OCI-LY3 (cell line): ENCODE measurements around the gene N4BP3.

Experiments used
- H2AFZ ChIP-seq: fragments of 200-600, 300-600 bp; shearing (Covaris generic); 2 replicates; pipeline ENCODE4 v1.6.0; 2014; ENCODE audit warnings: antibody characterized with exemption, low read depth, low read length
- H3K27ac ChIP-seq: fragments of 200-600, 300-600 bp; sonication (generic); 2 replicates; pipeline ENCODE4 v1.5.1; 2014; ENCODE audit warnings: mild to moderate bottlenecking, low read length, moderate library complexity, mixed read lengths
- H3K27me3 ChIP-seq: fragments of 200-600, 300-600 bp; sonication (generic); 2 replicates; pipeline ENCODE4 v1.6.1; 2014; ENCODE audit warnings: low read depth, low read length, mixed read lengths
- H3K36me3 ChIP-seq: fragments of 200-600, 300-600 bp; sonication (generic); replicated peaks from 2 replicates; pipeline ENCODE3; 2014; ENCODE audit warnings: low read depth, low read length, mixed read lengths
- H3K4me1 ChIP-seq: fragments of 300-600, 200-600 bp; sonication (generic); 2 replicates; pipeline ENCODE4 v1.6.1; 2014; ENCODE audit warnings: low read length, mixed read lengths
- H3K4me2 ChIP-seq: fragments of 200-600, 300-600 bp; sonication (generic); 2 replicates; pipeline ENCODE4 v1.6.1; 2014; ENCODE audit warnings: low read length, mixed read lengths
- H3K4me3 ChIP-seq: fragments of 300-600, 200-600 bp; sonication (generic); 2 replicates; pipeline ENCODE4 v1.5.1; 2014; ENCODE audit warnings: antibody characterized with exemption, mild to moderate bottlenecking, low read length, moderate library complexity
- H3K79me2 ChIP-seq: fragments of 300-600, 200-600 bp; shearing (Covaris generic); 2 replicates; pipeline ENCODE4 v1.6.1; 2014; ENCODE audit warnings: mild to moderate bottlenecking, low read length, mixed read lengths
- H3K9ac ChIP-seq: fragments of 300-600, 200-600 bp; shearing (Covaris generic); 2 replicates; pipeline ENCODE4 v1.6.0; 2014; ENCODE audit warnings: mild to moderate bottlenecking, low read length, moderate library complexity
- H3K9me3 ChIP-seq: fragments of 200-600, 300-600 bp; shearing (Covaris generic); 2 replicates; pipeline ENCODE4 v1.6.1; 2014; ENCODE audit warnings: low read length, mixed read lengths; ENCODE audit not compliant: insufficient read depth
- H4K20me1 ChIP-seq: fragments of 200-600, 300-600 bp; sonication (generic); 2 replicates; pipeline ENCODE4 v1.6.1; 2016; ENCODE audit warnings: low read length, mixed read lengths; ENCODE audit not compliant: insufficient read depth
- CTCF ChIP-seq: fragments of 200-600, 300-600 bp; sonication (generic); IDR thresholded peaks from 2 replicates; pipeline ENCODE4 v1.5.1; 2014; ENCODE audit warnings: antibody characterized with exemption, low read length, low read depth
- EZH2phosphoT487 ChIP-seq: fragments of 200-600 bp; shearing (Covaris generic); IDR thresholded peaks from 2 replicates; pipeline ENCODE4 v1.6.1; 2018; ENCODE audit warnings: antibody characterized with exemption, mixed run types, low read depth

Gene N4BP3

GRCh38 chr5:178152491-178153444 lies 39.4 kb downstream of the N4BP3 start:
- Histone ChIP-seq H3K79me2 (peaks cover 24% of the 10 kb centered on the region), H3K27me3 (no peaks in the 10 kb centered on the region)
- TF ChIP-seq CTCF (no peak), EZH2phosphoT487 (no peak)

GRCh38 chr5:178153530-178154340 lies 40.4 kb downstream of the N4BP3 start, which contains the start of gene NHP2:
Gene NHP2 (minus strand): TSS chr5:178153885. CDS start chr5:178153817, 68 bp downstream.
- H3K27ac ChIP-seq, result peak within 1 kb of the TSS; percentile 30; the same call in 1 of the 2 replicates
- peak within 1 kb of the TSS; percentile 71; the same call in 1 of the 2 replicates for H2AFZ ChIP-seq
- peaks cover 30% of the 10 kb centered on the region for H3K36me3 ChIP-seq
- H3K9ac ChIP-seq, result peak within 1 kb of the TSS; percentile 82
- peaks cover 24% of the 10 kb centered on the region for H3K79me2 ChIP-seq
- no peak for TF ChIP-seq EZH2phosphoT487
- H3K4me2 ChIP-seq, result peak within 1 kb of the TSS; percentile 88
- no peaks in the 10 kb centered on the region for H4K20me1 ChIP-seq
- peak within 1 kb of the TSS; percentile 91 for H3K4me3 ChIP-seq
- no peaks in the 10 kb centered on the region for H3K27me3 ChIP-seq
- no peaks in the 10 kb centered on the region for H3K9me3 ChIP-seq
- H3K4me1 ChIP-seq, result peaks cover 9% of the 10 kb centered on the region

More at GRCh38 chr5:178152491-178153444, 39.4 kb downstream of the N4BP3 start:
- H3K9me3 ChIP-seq, result no peaks in the 10 kb centered on the region
- H2AFZ ChIP-seq, result 0 out of 2 replicates have a peak overlapping the region, but pooled peaks have one; percentile 11
- H3K27ac ChIP-seq, result 0 out of 2 replicates have a peak overlapping the region, but pooled peaks have one; percentile 30
- peaks cover 9% of the 10 kb centered on the region for H3K4me1 ChIP-seq
- H3K4me3 ChIP-seq, result peak overlapping the region; percentile 91
- peaks cover 40% of the 10 kb centered on the region for H3K36me3 ChIP-seq
- no peaks in the 10 kb centered on the region for H4K20me1 ChIP-seq
- peak overlapping the region; percentile 82 for H3K9ac ChIP-seq
- H3K4me2 ChIP-seq, result peak overlapping the region; percentile 88

GRCh38 chr5:178155065-178155464 lies 41.7 kb downstream of the N4BP3 start:
- Histone ChIP-seq H3K36me3 (peaks cover 22% of the 10 kb centered on the region), H2AFZ (no peak overlapping the region), H3K4me1 (peaks cover 12% of the 10 kb centered on the region), H3K9me3 (no peaks in the 10 kb centered on the region), H3K79me2 (peaks cover 24% of the 10 kb centered on the region), H3K9ac (no peak overlapping the region), H3K4me2 (no peak overlapping the region), H3K27me3 (no peaks in the 10 kb centered on the region), H3K27ac (no peak overlapping the region), H4K20me1 (no peaks in the 10 kb centered on the region), H3K4me3 (no peak overlapping the region)
- TF ChIP-seq EZH2phosphoT487 (no peak), CTCF (no peak)

GRCh38 chr5:178160176-178160575 lies 46.8 kb downstream of the N4BP3 start:
- Histone ChIP-seq H3K79me2 (no peaks in the 10 kb centered on the region), H3K27me3 (peaks cover 7% of the 10 kb centered on the region; the same call in 1 of the 2 replicates), H3K36me3 (no peaks in the 10 kb centered on the region), H2AFZ (no peak overlapping the region), H3K4me1 (peaks cover 16% of the 10 kb centered on the region), H3K9ac (no peak overlapping the region), H3K27ac (no peak overlapping the region), H3K9me3 (no peaks in the 10 kb centered on the region), H3K4me2 (no peak overlapping the region), H4K20me1 (no peaks in the 10 kb centered on the region), H3K4me3 (no peak overlapping the region)
- TF ChIP-seq CTCF (no peak), EZH2phosphoT487 (no peak)
